MG63 (cell line): ENCODE measurements around the gene ITPR2. TPM values are rescaled to one million over a fixed set of nuclear protein-coding genes. Genes with fewer than 3 reads are reported as not detected.
"Not testable (repeated sequence)": the region's sequence is repeated elsewhere in the genome, so short reads cannot be mapped to it uniquely, and the experiment has no call there.

Experiments
- DNase-seq: peaks from one replicate; pipeline ENCODE4 v3.0.0-alpha.2; 2020
- H3K27me3 ChIP-seq: fragments of 250-450 bp; sonication (Bioruptor Pico); 2 replicates; pipeline ENCODE4 v1.5.1; 2020; ENCODE audit warnings: mild to moderate bottlenecking, moderate library complexity
- H3K36me3 ChIP-seq: fragments of 250-450 bp; sonication (Bioruptor Pico); 2 replicates; pipeline ENCODE4 v1.5.1; 2020; ENCODE audit warnings: mild to moderate bottlenecking, moderate library complexity
- H3K4me3 ChIP-seq: fragments of 250-450 bp; sonication (Bioruptor Pico); 2 replicates; pipeline ENCODE4 v1.5.1; 2020; ENCODE audit warnings: mild to moderate bottlenecking, moderate library complexity
- H3K9me3 ChIP-seq: fragments of 250-450 bp; sonication (Bioruptor Pico); 2 replicates; pipeline ENCODE4 v1.5.1; 2020; ENCODE audit warnings: mild to moderate bottlenecking, moderate library complexity
- total RNA-seq: library from RNA; depleted of rRNA; stranded (reverse); fragments of >200 nt; shearing (Covaris generic); gene quantifications from 2 replicates; pipeline ENCODE4 v1.2.3, GENCODE V29; 2014; ENCODE audit warnings: low replicate concordance

Gene ITPR2
- total RNA-seq, 1 experiment from 2014 or later = 4.6 TPM

GRCh38 chr12:26767116-26767515 lies 65.9 kb downstream of the ITPR2 start:
- no peak overlapping the region for H3K4me3 ChIP-seq
- no peaks in the 10 kb centered on the region for H3K36me3 ChIP-seq
- DNase-seq = no peak
- H3K9me3 ChIP-seq = peaks cover 3% of the 10 kb centered on the region; the same call in 1 of the 2 replicates
- H3K27me3 ChIP-seq = no peaks in the 10 kb centered on the region

- Histone ChIP-seq H3K9me3 (peaks cover 9% of the 10 kb centered on the region), H3K36me3 (no peaks in the 10 kb centered on the region), H3K27me3 (no peaks in the 10 kb centered on the region), H3K4me3 (no peak overlapping the region)
- no peak for DNase-seq
Measured at GRCh38 chr12:26762186-26762585, 70.8 kb downstream of the ITPR2 start.

DNA sequence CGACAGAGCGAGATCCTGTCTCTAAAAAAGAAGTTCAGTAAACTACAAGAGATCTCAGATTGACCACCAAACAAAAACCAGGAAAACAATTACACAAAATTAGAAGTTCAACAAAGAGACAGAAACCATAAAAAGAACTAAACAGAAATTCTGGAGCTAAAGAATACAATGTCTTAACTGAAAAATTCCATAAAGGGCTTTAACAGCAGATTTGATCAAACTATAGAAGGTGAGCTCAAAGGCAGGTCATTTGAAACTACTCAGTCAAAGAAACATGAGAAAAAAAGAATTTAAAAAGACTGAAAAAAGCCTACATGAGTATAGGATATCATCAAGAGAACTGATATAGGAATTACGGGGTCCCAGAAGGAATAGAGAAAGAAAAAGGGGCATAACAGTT lies 71.2 kb downstream of the ITPR2 start:
- Histone ChIP-seq H3K36me3 (no peaks in the 10 kb centered on the region), H3K4me3 (no peak overlapping the region), H3K27me3 (no peaks in the 10 kb centered on the region), H3K9me3 (peaks cover 9% of the 10 kb centered on the region)
- DNase-seq = no peak

GRCh38 chr12:26760657-26761293 lies 72.2 kb downstream of the ITPR2 start:
- no peak for DNase-seq
- Histone ChIP-seq H3K4me3 (no peak overlapping the region), H3K27me3 (no peaks in the 10 kb centered on the region), H3K36me3 (no peaks in the 10 kb centered on the region), H3K9me3 (peaks cover 11% of the 10 kb centered on the region)

DNA sequence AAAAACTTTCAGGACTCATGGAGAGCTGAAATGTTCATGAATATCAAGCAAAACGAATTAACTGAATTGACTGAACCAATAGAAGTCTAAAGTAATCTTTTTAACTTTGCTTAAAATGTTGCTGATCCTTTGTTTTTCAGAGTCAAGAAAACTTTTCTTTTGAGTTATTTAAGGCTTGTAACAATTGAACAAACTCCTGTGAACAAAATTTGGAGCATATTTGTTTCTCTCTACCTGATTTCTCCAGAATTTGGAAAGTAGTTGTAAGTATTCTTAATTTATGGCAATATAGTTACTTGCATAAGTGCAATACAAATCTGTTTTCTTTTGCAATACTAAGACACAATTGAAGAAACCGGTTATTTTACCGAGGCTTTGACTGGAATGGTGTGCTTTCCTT lies 77.6 kb downstream of the ITPR2 start:
- not testable (repeated sequence) for H3K36me3 ChIP-seq

GRCh38 chr12:26754148-26754547 lies 78.8 kb downstream of the ITPR2 start:
- Histone ChIP-seq H3K4me3 (no peak overlapping the region), H3K36me3 (no peaks in the 10 kb centered on the region), H3K9me3 (peaks cover 10% of the 10 kb centered on the region), H3K27me3 (no peaks in the 10 kb centered on the region)
- no peak for DNase-seq

More for the DNA sequence above, 77.6 kb downstream of the ITPR2 start:
- DNase-seq, H3K4me3 ChIP-seq, H3K27me3 ChIP-seq, H3K9me3 ChIP-seq: not testable (repeated sequence)

DNA sequence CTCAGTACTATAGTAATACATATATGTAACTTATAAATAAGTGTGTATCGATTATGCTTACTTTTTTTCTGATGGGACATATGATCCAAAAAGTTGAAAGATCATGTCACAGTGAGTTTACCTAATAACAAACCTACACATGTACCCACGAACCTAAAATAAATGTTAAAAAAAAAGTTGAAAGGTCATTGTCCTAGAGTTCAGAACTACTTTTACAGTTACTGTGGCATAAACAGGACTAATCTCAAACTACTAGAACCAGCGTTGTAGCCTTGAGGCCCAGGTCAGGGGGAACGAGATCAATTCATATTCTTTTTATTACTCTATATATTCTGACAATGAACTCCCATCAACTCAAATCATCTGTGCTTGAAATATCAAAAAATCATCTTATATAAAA lies 81.8 kb downstream of the ITPR2 start:
- no peak for DNase-seq
- H3K9me3 ChIP-seq = peaks cover 10% of the 10 kb centered on the region
- no peaks in the 10 kb centered on the region for H3K36me3 ChIP-seq
- no peaks in the 10 kb centered on the region for H3K27me3 ChIP-seq
- no peak overlapping the region for H3K4me3 ChIP-seq

- Histone ChIP-seq H3K27me3 (no peaks in the 10 kb centered on the region), H3K36me3 (no peaks in the 10 kb centered on the region), H3K4me3 (no peak overlapping the region), H3K9me3 (peaks cover 7% of the 10 kb centered on the region)
- no peak for DNase-seq
Measured at GRCh38 chr12:26750531-26751175, 82.3 kb downstream of the ITPR2 start.

- no peak overlapping the region for H3K4me3 ChIP-seq
- DNase-seq = no peak
- no peaks in the 10 kb centered on the region for H3K27me3 ChIP-seq
- H3K36me3 ChIP-seq = no peaks in the 10 kb centered on the region
- no peaks in the 10 kb centered on the region for H3K9me3 ChIP-seq
Measured at GRCh38 chr12:26749781-26750180, 83.2 kb downstream of the ITPR2 start.

DNA sequence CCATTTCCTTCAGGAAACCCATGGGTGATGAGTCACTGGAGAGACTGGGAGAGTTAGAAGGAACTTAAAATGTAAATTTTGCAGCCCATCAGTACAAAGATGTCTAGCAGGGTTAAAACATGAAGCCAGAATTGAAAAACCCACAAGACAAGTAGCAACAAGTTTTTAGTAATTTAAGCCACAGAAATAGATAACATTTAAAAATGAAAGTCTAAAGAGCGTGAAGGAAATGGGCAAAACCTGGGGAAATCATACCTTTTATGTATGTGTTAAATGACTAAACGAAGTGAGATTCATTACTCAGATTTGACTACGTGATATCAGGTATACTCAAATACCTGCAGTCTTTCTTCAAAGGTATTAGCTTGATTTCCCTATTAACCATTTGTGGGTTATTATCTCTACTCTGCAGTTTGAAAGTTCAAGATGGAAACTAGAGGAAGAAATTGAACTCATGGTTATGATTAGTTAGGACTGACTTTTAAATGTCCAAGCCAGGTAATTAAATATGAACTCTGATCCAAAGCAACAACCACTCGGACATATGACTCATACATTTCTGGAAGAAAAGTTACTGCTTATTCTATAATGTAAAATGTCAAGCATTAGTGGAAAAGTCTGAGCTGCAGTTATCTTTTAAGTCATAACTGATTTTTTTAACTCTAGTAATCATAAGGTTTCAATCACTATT lies 84.1 kb downstream of the ITPR2 start:
- no peak for DNase-seq
- Histone ChIP-seq H3K27me3 (no peaks in the 10 kb centered on the region), H3K36me3 (no peaks in the 10 kb centered on the region), H3K9me3 (no peaks in the 10 kb centered on the region), H3K4me3 (no peak overlapping the region)

- Histone ChIP-seq H3K36me3 (no peaks in the 10 kb centered on the region), H3K27me3 (no peaks in the 10 kb centered on the region), H3K4me3 (no peak overlapping the region), H3K9me3 (no peaks in the 10 kb centered on the region)
- DNase-seq = no peak
Measured at GRCh38 chr12:26748412-26748740, 84.6 kb downstream of the ITPR2 start.

DNA sequence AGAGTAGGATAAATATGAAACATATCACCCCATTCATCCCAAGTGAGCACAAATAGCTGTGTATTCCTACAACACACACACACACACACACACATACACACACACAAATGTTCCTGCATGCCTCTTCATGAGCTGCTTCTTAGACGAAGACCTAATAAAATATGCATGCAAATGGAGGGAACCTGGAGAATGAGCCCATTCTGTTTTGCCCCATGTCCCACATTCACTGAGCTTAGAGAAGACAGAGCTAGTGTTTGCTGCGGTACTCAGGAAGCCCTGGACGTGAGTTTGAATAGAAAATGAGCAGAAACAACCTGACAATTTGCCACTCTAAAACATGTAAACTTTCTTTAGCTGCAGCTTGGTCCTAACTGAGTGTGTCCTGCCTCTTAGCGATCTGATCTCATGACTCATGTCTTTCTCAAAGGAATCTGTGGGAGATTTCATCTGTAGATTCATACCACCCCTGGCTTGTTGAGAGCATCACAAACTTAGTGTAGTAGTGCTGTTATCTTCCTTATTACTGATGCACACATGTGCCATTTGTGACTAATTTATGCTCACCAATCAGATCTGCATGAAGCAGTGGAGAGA lies 86.8 kb downstream of the ITPR2 start:
- DNase-seq = no peak
- H3K27me3 ChIP-seq = no peaks in the 10 kb centered on the region
- no peaks in the 10 kb centered on the region for H3K9me3 ChIP-seq
- H3K4me3 ChIP-seq = no peak overlapping the region
- H3K36me3 ChIP-seq = no peaks in the 10 kb centered on the region

- H3K36me3 ChIP-seq = no peaks in the 10 kb centered on the region
- no peak overlapping the region for H3K4me3 ChIP-seq
- no peaks in the 10 kb centered on the region for H3K27me3 ChIP-seq
- no peaks in the 10 kb centered on the region for H3K9me3 ChIP-seq
- no peak for DNase-seq
Measured at GRCh38 chr12:26744697-26745440, 88.1 kb downstream of the ITPR2 start.

- DNase-seq = no peak
- no peaks in the 10 kb centered on the region for H3K27me3 ChIP-seq
- no peaks in the 10 kb centered on the region for H3K36me3 ChIP-seq
- no peak overlapping the region for H3K4me3 ChIP-seq
- peaks cover 4% of the 10 kb centered on the region; the same call in 1 of the 2 replicates for H3K9me3 ChIP-seq
Measured at GRCh38 chr12:26744042-26744626, 88.9 kb downstream of the ITPR2 start.

GRCh38 chr12:26741584-26742227 lies 91.3 kb downstream of the ITPR2 start:
- H3K36me3 ChIP-seq = no peaks in the 10 kb centered on the region
- DNase-seq = no peak
- H3K9me3 ChIP-seq = peaks cover 7% of the 10 kb centered on the region; the same call in 1 of the 2 replicates
- no peak overlapping the region for H3K4me3 ChIP-seq
- no peaks in the 10 kb centered on the region for H3K27me3 ChIP-seq

DNA sequence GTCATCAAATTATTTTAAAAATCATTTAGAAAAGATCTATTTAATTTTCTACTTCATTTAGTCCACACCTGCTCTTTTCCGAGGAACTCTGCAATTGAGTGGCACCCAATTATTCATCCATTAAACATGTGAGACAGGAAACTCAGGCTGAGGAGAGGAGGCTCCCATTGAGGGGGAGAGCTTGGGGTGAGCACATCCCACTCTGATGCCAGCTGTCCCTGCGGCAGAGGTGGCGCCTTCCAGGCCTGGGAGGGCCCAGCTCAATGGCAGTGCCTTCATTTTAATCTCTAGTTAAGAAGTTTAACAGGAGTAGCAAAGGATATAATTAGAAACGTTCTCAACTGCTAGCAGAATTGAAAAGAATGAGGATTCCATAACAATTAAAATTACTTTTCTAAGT lies 92.0 kb downstream of the ITPR2 start:
- DNase-seq = no peak
- H3K27me3 ChIP-seq = no peaks in the 10 kb centered on the region
- H3K4me3 ChIP-seq = no peak overlapping the region
- no peaks in the 10 kb centered on the region for H3K36me3 ChIP-seq
- H3K9me3 ChIP-seq = peaks cover 7% of the 10 kb centered on the region; the same call in 1 of the 2 replicates
